HG02981 (cell line): ENCODE results near the gene ASCC1.

Experiments
- ATAC-seq: cut with Tn5 transposase; IDR thresholded peaks from one replicate; pipeline ENCODE4 v1.9.1; 2021; ENCODE audit warnings: mild to moderate bottlenecking, moderate library complexity; ENCODE audit not compliant: unreplicated experiment

Gene ASCC1

GRCh38 chr10:72086466-72087391 lies 129.3 kb downstream of the ASCC1 start:
- no peak for ATAC-seq

GRCh38 chr10:72085864-72086465 lies 130.1 kb downstream of the ASCC1 start:
- no peak for ATAC-seq

GRCh38 chr10:72085166-72085565 lies 130.9 kb downstream of the ASCC1 start:
- no peak for ATAC-seq

GRCh38 chr10:72083790-72084459 lies 132.2 kb downstream of the ASCC1 start:
- no peak for ATAC-seq

DNA sequence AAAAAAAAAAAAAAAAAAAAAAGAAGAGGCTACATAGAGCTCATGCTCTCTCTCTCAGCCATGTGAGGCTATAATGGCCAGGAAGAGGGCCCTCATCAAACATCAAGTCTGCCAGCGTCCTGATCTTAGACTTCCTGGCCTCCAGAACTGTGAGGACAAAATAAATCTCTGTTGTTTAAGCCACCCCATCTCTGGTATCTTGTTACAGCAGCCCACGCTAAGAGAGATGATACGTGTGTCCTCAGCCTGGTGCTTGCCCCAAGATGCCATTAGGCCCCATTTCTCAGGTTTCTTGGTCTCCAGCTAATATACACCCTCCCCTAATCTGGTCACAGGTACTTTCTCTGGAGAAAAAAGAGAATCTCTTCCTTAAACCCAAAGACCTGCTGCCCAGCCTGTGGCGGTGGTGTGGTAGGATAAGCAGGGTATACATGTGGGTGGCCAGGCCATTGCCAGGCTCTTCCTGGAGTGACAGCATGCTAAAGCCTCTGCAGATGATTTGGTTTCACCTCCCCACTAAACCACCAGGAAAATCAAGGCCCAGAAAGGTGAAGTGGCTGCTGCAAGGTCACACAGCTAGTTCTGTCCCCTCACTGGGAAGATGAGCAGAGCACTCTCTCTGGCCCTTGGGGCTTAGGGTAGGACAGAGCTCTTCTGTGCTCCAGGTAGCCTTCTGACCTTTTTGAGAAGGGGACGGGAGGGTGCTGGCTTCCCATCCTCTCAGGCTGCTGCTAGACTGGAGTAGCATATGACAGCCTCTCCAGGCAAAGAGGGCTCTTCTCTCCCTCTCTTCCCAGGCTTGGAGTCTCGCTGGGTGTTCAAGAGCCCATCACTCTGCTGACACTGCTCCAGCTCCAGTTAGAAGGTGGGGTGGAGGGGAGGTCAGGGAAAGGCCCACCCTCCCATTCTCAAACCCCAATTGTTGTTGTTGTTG lies 133.0 kb downstream of the ASCC1 start:
- no peak for ATAC-seq

DNA sequence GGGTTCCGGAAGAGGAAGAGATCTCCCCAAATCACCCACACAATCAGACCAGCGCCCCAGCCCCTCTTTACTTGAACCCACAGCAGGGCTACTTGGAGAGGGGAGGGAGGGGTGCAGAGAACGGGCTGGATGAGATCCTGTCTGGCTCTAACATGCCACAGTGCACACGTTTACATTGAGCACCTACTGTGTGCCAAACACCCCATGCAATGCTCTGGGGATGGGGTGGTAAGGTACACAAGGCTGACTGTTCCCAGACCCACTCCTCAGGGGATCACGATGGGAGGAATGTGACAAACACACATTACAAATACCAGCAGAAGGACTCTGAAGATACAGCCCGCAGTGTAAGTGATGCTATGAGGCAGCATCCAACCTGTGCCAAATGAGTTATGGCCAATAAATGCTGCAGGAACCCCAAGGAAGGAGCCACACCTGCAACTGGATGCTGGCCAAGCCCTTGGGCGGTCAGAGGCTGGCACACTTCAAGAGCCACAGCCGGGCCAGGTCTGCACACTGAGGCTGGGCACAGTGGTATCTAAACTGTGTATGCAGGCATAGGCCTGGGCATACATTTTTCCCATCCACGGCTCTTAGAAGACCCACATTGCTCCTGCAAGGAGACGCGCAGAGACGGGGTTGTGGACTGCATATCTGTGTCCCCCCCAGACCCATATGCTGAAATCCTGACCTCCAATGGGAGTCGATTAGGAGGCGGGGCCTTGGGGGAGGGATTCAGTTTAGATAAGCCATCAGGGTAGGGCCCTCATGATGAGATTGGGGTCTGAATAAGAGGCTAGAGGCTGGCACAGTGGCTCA lies 134.1 kb downstream of the ASCC1 start:
- ATAC-seq, result no peak

DNA sequence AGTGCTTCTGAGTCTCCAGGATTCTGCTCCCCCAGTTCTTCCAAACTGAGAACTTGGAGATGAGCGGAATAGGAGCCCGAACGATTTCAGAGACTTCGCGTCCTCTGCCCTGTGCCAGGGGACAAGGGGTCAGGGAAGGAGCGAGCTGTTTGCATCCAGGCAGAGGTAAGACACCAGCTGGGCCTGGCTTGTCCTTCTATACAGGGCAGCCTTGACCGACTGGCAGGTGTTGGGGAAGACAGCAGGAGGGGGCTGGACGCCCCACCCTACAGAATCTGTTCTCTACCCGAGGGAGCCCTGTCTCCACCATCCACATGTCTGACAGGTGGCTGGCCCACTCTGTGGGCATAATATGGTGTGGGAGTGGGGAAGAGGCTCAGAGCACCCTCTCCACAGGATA lies 134.9 kb downstream of the ASCC1 start:
- no peak for ATAC-seq

DNA sequence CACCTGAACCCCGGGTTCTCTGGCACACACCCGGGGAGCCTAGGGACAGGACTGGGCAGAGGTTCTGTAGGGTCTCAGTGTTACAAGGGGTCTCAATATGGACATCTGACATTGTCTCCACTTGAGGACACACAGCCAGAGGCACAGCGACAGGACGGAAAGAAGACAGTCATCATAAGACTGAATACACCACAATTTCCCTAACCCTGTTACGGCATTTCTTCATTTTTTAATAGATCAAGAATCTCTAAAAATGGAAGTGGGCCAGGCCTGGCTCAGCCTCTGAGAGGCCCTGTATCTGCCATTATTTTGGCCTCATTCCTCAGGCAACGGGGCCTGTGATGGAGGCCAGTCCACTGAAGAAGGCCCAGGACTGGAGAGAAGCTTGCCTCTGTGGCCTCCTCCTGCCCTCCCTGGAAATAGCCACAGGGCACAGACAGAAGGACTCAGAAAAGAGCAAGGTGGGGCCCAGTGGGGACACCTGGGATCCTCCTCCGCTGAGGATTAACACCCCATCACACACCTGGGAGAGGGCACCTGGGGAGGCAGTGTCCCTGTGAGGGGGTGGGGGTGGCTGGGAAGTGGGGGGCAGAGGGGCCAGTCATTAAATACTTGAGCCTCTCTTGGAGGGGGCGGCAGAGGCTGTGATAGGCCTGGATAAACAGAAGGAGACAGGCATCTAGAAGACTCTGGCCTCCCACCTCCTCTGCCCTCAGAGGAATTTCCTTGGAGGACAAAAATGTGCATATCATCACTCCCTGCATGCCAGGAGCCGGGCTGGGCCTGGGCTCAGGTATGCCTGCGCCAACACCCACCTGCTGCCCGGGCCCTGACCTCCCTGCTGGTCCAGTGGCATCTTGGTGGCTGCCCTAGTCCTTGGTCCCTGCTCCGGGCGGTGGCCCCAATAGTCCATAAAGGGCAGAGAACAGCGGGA lies 135.8 kb downstream of the ASCC1 start:
- ATAC-seq, result no peak

DNA sequence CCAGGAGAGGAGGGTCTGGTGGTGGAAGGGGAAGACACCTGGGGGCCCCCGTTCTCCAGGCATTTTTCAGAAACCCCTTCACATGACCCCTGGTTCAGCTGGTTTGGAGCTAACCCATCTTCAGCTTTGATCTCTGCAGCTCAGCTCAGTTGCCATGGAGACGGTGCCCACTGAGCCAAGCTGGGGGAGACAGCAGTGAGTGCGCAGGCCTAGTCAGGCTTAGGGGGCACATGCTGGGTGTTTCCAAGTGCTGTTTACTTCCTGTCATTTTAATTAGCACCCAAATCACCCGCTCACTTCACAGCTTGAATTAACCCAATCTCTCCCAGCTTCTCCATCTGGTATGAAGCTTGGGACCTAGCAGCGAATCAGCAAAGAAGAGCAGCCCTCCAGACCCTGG lies 136.7 kb downstream of the ASCC1 start:
- ATAC-seq, result no peak

GRCh38 chr10:72077275-72077990 lies 138.6 kb downstream of the ASCC1 start:
- ATAC-seq, result no peak

DNA sequence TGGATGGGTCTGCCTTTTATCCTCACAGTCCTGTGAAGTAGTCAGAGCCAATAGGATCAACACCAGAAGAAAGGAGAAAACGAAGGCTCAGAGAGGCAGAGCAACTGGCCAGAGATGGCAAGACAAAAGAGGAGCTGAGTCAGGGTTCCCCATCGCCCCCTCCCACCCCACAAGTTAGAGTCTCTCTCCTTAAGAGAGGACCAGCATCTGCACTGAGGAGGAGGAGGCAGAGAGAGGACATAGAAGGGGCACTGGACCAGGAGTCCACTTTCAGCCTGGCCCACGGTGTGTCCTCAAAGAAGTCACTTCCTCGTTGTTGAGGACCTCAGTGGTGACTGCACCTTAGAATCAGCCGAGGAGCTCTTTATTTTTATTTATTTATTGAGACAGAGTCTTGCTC lies 139.3 kb downstream of the ASCC1 start:
- no peak for ATAC-seq

DNA sequence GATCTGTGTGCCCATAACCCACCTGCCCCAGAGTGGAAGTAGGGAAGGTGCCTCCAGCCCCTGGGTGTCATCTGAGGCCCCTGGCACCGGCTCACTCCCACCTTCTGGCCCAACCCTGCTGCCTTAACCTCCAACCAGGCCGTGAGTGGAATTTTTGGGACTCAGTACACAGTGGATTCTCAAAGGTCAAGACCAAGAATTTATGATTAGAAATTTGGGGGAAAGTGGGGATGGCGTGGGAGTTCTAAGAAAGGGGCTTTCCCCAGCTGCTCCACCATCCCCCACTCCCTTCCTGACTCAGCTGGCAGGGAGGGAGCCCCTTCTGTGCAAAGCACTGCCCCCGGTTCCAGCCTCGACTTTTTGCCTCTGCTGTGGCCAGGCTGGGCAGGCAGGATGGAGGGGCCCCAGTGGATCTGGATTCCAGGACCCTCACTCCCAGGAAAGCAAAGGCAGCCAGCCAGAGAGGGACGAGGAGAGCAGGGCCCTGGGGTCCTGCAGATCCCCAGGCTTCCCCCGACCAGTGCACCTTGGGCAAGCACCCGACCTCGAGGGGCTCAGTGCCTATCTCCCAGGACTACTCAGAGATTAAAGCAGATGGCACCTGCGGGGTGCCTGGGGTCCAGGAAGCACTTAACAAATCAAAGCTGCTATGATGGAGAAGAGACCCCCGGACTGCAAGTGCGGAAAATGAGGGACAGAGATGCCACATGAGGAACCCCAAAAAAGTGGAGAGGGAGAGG lies 140.5 kb downstream of the ASCC1 start:
- ATAC-seq, result no peak

- no peak for ATAC-seq
These were observed 141.3 kb downstream of the ASCC1 start for GRCh38 chr10:72074574-72075375.

DNA sequence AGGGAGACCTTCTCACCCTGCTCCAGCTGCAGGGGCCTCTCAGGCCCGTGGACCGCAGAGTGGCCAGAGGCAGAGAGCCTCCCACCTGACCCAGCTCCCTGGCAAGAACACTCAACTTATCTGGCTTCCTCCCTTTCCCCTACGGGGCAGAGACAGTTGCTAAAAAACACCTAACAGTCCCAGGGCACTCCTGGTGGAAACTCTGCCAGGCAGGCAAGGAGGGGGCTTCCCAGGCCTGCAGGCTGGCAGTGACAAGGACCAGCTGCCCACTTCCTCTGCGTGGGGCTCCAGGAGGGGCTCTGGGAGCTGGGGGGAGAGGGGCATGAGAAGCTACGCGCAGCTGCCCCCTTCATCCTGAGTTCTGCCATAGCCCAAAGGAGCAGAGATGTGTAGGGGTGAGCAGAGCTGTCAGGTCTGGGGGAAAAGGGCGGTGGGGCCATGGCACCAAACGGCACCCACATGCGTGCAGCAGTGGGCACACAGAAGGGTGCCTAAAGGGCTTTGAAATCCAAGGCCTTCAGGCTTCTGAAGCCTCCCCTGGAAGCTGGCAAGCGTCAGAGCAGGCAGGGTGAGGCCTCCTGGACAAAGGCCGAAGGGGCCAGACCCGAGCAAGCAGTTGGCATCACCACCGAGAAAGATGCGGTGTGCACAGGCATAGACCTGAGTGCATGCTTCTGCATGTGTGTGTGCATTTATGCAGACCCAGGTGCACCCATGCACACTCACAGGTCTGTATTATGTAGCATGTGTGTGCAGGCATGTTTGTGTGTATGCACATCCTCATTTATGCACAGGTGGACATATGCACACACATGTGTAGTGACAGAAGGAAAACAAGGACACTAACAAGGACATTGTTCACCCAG lies 142.1 kb downstream of the ASCC1 start:
- ATAC-seq, result no peak

- no peak for ATAC-seq
These were observed 143.4 kb downstream of the ASCC1 start for GRCh38 chr10:72072639-72073038.

DNA sequence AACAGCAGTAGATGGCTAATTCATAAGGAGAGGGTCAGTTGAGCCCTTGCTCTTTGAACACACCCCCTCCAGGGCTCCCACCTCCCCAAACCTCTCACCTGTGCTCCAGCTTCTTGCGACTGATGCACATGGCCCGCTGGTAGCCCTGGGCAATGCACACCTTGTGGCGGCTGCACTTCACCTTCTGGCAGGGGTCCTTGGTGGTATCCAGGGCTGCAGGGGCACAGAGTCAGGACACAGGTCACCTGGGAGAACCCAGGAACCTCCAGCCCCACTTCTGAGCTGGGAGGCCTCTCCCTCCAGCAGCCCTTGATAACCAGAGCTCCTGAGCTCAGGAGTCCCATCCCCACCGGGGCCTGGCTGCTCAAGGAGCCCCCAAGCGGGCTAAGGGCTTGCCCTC lies 144.0 kb downstream of the ASCC1 start:
- no peak for ATAC-seq
